HUES6 (cell line): ENCODE data around the gene GPR156.
"Not testable (repeated sequence)": the region's sequence is repeated elsewhere in the genome, so short reads cannot be mapped to it uniquely, and the experiment has no call there.

Source experiments
- H3K27ac ChIP-seq: 2 replicates; pipeline ENCODE4 v1.7.0; 2013; ENCODE audit warnings: low read depth, mild to moderate bottlenecking, low read length, inconsistent platforms
- H3K27me3 ChIP-seq: 2 replicates; pipeline ENCODE4 v1.6.1; 2013; ENCODE audit warnings: low read length; ENCODE audit not compliant: control insufficient read depth, insufficient read depth
- H3K36me3 ChIP-seq: 2 replicates; pipeline ENCODE4 v1.6.1; 2013; ENCODE audit warnings: low read length; ENCODE audit not compliant: control insufficient read depth, insufficient read depth
- H3K4me1 ChIP-seq: 2 replicates; pipeline ENCODE4 v1.6.1; 2013; ENCODE audit warnings: low read length; ENCODE audit not compliant: control insufficient read depth, insufficient read depth
- H3K4me3 ChIP-seq: 2 replicates; pipeline ENCODE4 v1.5.1; 2013; ENCODE audit warnings: low read depth, low read length
- H3K9ac ChIP-seq: one replicate; pipeline ENCODE4 v1.6.1; 2013; ENCODE audit warnings: mild to moderate bottlenecking, low read length
- H3K9me3 ChIP-seq: 2 replicates; pipeline ENCODE4 v1.6.1; 2013; ENCODE audit warnings: low read depth, low read length; ENCODE audit not compliant: control insufficient read depth, insufficient read depth

Gene GPR156

GRCh38 chr3:120218981-120219380 lies 66.0 kb downstream of the GPR156 start:
- 0 out of 2 replicates have a peak, but pooled peaks cover 4% of the 10 kb centered on the region for H3K9me3 ChIP-seq
- H3K27ac ChIP-seq: no peak overlapping the region
- H3K27me3 ChIP-seq: no peaks in the 10 kb centered on the region
- H3K36me3 ChIP-seq: no peaks in the 10 kb centered on the region
- H3K4me3 ChIP-seq: no peak overlapping the region
- H3K9ac ChIP-seq: no peak overlapping the region
- H3K4me1 ChIP-seq: peaks cover 11% of the 10 kb centered on the region

- H3K9ac ChIP-seq, H3K27ac ChIP-seq, H3K4me3 ChIP-seq, H3K27me3 ChIP-seq, H3K9me3 ChIP-seq, H3K36me3 ChIP-seq: not testable (repeated sequence)
- H3K4me1 ChIP-seq: peaks cover 13% of the 10 kb centered on the region
These were observed 68.4 kb downstream of the GPR156 start for GRCh38 chr3:120216633-120217032.

- Histone ChIP-seq H3K9ac (no peak overlapping the region), H3K4me1 (peaks cover 13% of the 10 kb centered on the region), H3K36me3 (no peaks in the 10 kb centered on the region), H3K9me3 (0 out of 2 replicates have a peak, but pooled peaks cover 4% of the 10 kb centered on the region), H3K27me3 (no peaks in the 10 kb centered on the region), H3K27ac (no peak overlapping the region), H3K4me3 (no peak overlapping the region)
These were observed 70.8 kb downstream of the GPR156 start for GRCh38 chr3:120214176-120214575.

- Histone ChIP-seq H3K9ac (no peak overlapping the region), H3K4me3 (no peak overlapping the region), H3K27me3 (no peaks in the 10 kb centered on the region), H3K9me3 (0 out of 2 replicates have a peak, but pooled peaks cover 4% of the 10 kb centered on the region), H3K4me1 (peaks cover 13% of the 10 kb centered on the region), H3K27ac (no peak overlapping the region), H3K36me3 (no peaks in the 10 kb centered on the region)
These were observed 72.5 kb downstream of the GPR156 start for GRCh38 chr3:120212505-120212904.

GRCh38 chr3:120209425-120209824 lies 75.6 kb downstream of the GPR156 start:
- H3K4me1 ChIP-seq: peaks cover 6% of the 10 kb centered on the region
- no peaks in the 10 kb centered on the region for H3K27me3 ChIP-seq
- no peak overlapping the region for H3K27ac ChIP-seq
- no peak overlapping the region for H3K9ac ChIP-seq
- H3K36me3 ChIP-seq: no peaks in the 10 kb centered on the region
- no peak overlapping the region for H3K4me3 ChIP-seq
- no peaks in the 10 kb centered on the region for H3K9me3 ChIP-seq

- no peaks in the 10 kb centered on the region; the same call in 1 of the 2 replicates for H3K4me1 ChIP-seq
- H3K4me3 ChIP-seq: no peak overlapping the region
- no peaks in the 10 kb centered on the region for H3K9me3 ChIP-seq
- H3K27me3 ChIP-seq: no peaks in the 10 kb centered on the region
- no peak overlapping the region for H3K9ac ChIP-seq
- no peak overlapping the region for H3K27ac ChIP-seq
- H3K36me3 ChIP-seq: no peaks in the 10 kb centered on the region
These were observed 80.7 kb downstream of the GPR156 start for GRCh38 chr3:120204338-120204737.

- no peaks in the 10 kb centered on the region for H3K36me3 ChIP-seq
- no peaks in the 10 kb centered on the region for H3K27me3 ChIP-seq
- no peak overlapping the region for H3K27ac ChIP-seq
- H3K4me1 ChIP-seq: no peaks in the 10 kb centered on the region; the same call in 1 of the 2 replicates
- no peak overlapping the region for H3K4me3 ChIP-seq
- H3K9me3 ChIP-seq: no peaks in the 10 kb centered on the region
- H3K9ac ChIP-seq: no peak overlapping the region
These were observed 81.4 kb downstream of the GPR156 start for GRCh38 chr3:120203621-120204020.

GRCh38 chr3:120203016-120203415 lies 82.0 kb downstream of the GPR156 start:
- Histone ChIP-seq H3K4me3 (no peak overlapping the region), H3K27ac (no peak overlapping the region), H3K9ac (no peak overlapping the region), H3K36me3 (no peaks in the 10 kb centered on the region), H3K4me1 (no peaks in the 10 kb centered on the region; the same call in 1 of the 2 replicates), H3K9me3 (no peaks in the 10 kb centered on the region), H3K27me3 (no peaks in the 10 kb centered on the region)

- Histone ChIP-seq H3K4me3 (no peak overlapping the region), H3K36me3 (no peaks in the 10 kb centered on the region), H3K4me1 (no peaks in the 10 kb centered on the region; the same call in 1 of the 2 replicates), H3K9me3 (no peaks in the 10 kb centered on the region), H3K27me3 (no peaks in the 10 kb centered on the region), H3K9ac (no peak overlapping the region), H3K27ac (no peak overlapping the region)
These were observed 82.7 kb downstream of the GPR156 start for GRCh38 chr3:120202363-120202762.

- Histone ChIP-seq H3K9ac (no peak overlapping the region), H3K27ac (no peak overlapping the region; the same call in 1 of the 2 replicates), H3K4me3 (no peak overlapping the region), H3K27me3 (no peaks in the 10 kb centered on the region), H3K4me1 (no peaks in the 10 kb centered on the region; the same call in 1 of the 2 replicates), H3K9me3 (no peaks in the 10 kb centered on the region), H3K36me3 (no peaks in the 10 kb centered on the region)
These were observed 84.4 kb downstream of the GPR156 start for GRCh38 chr3:120200493-120201235.

- no peak overlapping the region for H3K9ac ChIP-seq
- no peaks in the 10 kb centered on the region for H3K9me3 ChIP-seq
- no peaks in the 10 kb centered on the region; the same call in 1 of the 2 replicates for H3K4me1 ChIP-seq
- no peaks in the 10 kb centered on the region for H3K36me3 ChIP-seq
- H3K4me3 ChIP-seq: no peak overlapping the region
- H3K27me3 ChIP-seq: no peaks in the 10 kb centered on the region
- no peak overlapping the region for H3K27ac ChIP-seq
These were observed 86.6 kb downstream of the GPR156 start for GRCh38 chr3:120198305-120198878.
